Adrenal gland (tissue), 12 donors: ENCODE results near the gene HHAT. TPM values are rescaled to one million over a fixed set of nuclear protein-coding genes. Genes with fewer than 3 reads are reported as not detected.

Source experiments
- DNase-seq, 7 donors: peaks; one replicate each; pipeline ENCODE4 v3.0.0-alpha.2; 2019 to 2020
- H3K27ac ChIP-seq, 5 donors: fragments of 200-600 bp; sonication (generic) in 4 of 5; 1 replicate in 3 of 5; 2 replicates in 2 of 5; pipeline versions ENCODE4 v1.5.1 to v1.8.0; 2016 to 2020; ENCODE audit warnings: mild to moderate bottlenecking in 1 of 5
- H3K27me3 ChIP-seq: fragments of 200-600 bp; 2 replicates; pipeline ENCODE4 v1.8.0; 2021
- H3K36me3 ChIP-seq, 2 donors: fragments of 200-600 bp; replicated peaks in 1 of 2; 1 replicate in 1 of 2; 2 replicates in 1 of 2; pipeline versions ENCODE4 v1.5.1 to v1.8.0; 2018 to 2022
- H3K4me1 ChIP-seq, 2 donors: fragments of 200-600 bp; replicated peaks in 1 of 2; 1 replicate in 1 of 2; 2 replicates in 1 of 2; pipeline versions ENCODE4 v1.5.1 to v1.8.0; 2018 to 2021
- H3K4me3 ChIP-seq, 4 donors: fragments of 200-600 bp; sonication (generic) in 3 of 4; one replicate each; pipeline ENCODE4 v1.5.1; 2016 to 2018
- H3K9me3 ChIP-seq, 3 donors: fragments of 200-600 bp; sonication (generic) in 1 of 3; replicated peaks in 1 of 3; 1 replicate in 2 of 3; 2 replicates in 1 of 3; pipeline versions ENCODE4 v1.5.1 to v1.8.0; 2016 to 2021
- POLR2A ChIP-seq, 2 donors: fragments of 450-650 bp; IDR thresholded peaks; one replicate each; pipeline ENCODE4 v1.6.1; 2017; ENCODE audit warnings: antibody characterized with exemption in 2 of 2, mild to moderate bottlenecking in 2 of 2, moderate library complexity in 1 of 2
- WGBS, 4 donors: extraction: QIAGEN DNeasy Blood & Tissue Kit in 2 of 4; methylation state at CpG; one replicate each; pipeline versions ENCODE4 v1.1.5 to v1.1.7; 2013 to 2017; 5-methylcytosine and 5-hydroxymethylcytosine counted together
- intact Hi-C, 2 donors: fragments of 100-400 bp; cut with DNase I; formaldehyde crosslinking; loops; one replicate each; pipeline versions ENCODE4 v1.14.1 to v1.15.0; 2022 to 2023
- polyA plus RNA-seq, 3 donors: library from polyadenylated mRNA; stranded (reverse); fragments of 200-250 nt in 2 of 3; fragments of 350-450 nt in 1 of 3; fragmentation: Illumina TruSeq in 1 of 3; extraction: RNeasy Lipid Tissue Mini Kit (QIAGEN cat#74804) in 1 of 3; gene quantifications; one replicate each; pipeline ENCODE4 v1.2.3, GENCODE V29; 2013 to 2014
- total RNA-seq, 9 donors: library from RNA; depleted of rRNA in 4 of 9; stranded (reverse); fragments of >200 nt in 4 of 9; fragments of 120-200 nt in 1 of 9; fragmentation: NEBNext Ultra II Directional in 1 of 9; extraction: Animal tissue kit (Norgen Biotek cat#: 25700) in 1 of 9; gene quantifications; one replicate each; pipeline versions ENCODE4 v1.1.0 to v1.2.4, GENCODE V29; 2013 to 2023
- TF ChIP-seq, protein P1 (sequence below), 6 experiments: fragments of 450-650 bp in 4 of 6; fragments of 200-600 bp in 2 of 6; sonication (generic) in 1 of 6; IDR thresholded peaks; 1 replicate in 5 of 6; 2 replicates in 1 of 6; pipeline versions ENCODE4 v1.5.1 to v1.8.0; 2016 to 2021; ENCODE audit warnings: antibody characterized with exemption in 6 of 6, mild to moderate bottlenecking in 2 of 6, moderate library complexity in 1 of 6
- donor health status: healthy with polysubstance abuse.
- donor health status: Bipolar disorder and iron deficiency.
- donor health status: DM: yes; HTN: yes; CAD: no.
- donor health status: DM: no; HTN: no; CAD: no.
- donor health status: DM: no; HTN: no; CAD: no.
- donor health status: DM: yes; HTN: yes; CAD: no.

The HHAT gene
- total and polyA plus RNA-seq, 12 donors, result 3.1 to 26.7 (median 12.3) TPM

GRCh38 chr1:210652329-210652954 lies 323.7 kb downstream of the HHAT start:
- WGBS, 4 donors, result 85 to 94% (median 89%) methylated on average over 6 to 7 of the region's 7 CpGs
- DNase-seq, result no peak
- Histone ChIP-seq H3K4me3 (no peak overlapping the region), H3K9me3 (no peaks in the 10 kb centered on the region), H3K27me3 (no peaks in the 10 kb centered on the region), H3K27ac (no peak overlapping the region), H3K4me1 (no peaks in the 10 kb centered on the region), H3K36me3 (no peaks in the 10 kb centered on the region)
- TF ChIP-seq POLR2A (IDR thresholded peaks at IDR 0.05), result no peak
- intact Hi-C loops, result no loop called here

GRCh38 chr1:210653771-210654170 lies 325.1 kb downstream of the HHAT start:
- 51 to 62% (median 56%) methylated on average over 6 of the region's 6 CpGs for WGBS, 4 donors
- no peak for TF ChIP-seq POLR2A (IDR thresholded peaks at IDR 0.05)
- TF ChIP-seq, protein P1, sequence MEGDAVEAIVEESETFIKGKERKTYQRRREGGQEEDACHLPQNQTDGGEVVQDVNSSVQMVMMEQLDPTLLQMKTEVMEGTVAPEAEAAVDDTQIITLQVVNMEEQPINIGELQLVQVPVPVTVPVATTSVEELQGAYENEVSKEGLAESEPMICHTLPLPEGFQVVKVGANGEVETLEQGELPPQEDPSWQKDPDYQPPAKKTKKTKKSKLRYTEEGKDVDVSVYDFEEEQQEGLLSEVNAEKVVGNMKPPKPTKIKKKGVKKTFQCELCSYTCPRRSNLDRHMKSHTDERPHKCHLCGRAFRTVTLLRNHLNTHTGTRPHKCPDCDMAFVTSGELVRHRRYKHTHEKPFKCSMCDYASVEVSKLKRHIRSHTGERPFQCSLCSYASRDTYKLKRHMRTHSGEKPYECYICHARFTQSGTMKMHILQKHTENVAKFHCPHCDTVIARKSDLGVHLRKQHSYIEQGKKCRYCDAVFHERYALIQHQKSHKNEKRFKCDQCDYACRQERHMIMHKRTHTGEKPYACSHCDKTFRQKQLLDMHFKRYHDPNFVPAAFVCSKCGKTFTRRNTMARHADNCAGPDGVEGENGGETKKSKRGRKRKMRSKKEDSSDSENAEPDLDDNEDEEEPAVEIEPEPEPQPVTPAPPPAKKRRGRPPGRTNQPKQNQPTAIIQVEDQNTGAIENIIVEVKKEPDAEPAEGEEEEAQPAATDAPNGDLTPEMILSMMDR (IDR thresholded peaks at IDR 0.05), result no peak
- no peaks in the 10 kb centered on the region for H3K27me3 ChIP-seq
- H3K9me3 ChIP-seq, result no peaks in the 10 kb centered on the region
- intact Hi-C loops, result no loop called here
- H3K4me1 ChIP-seq, result no peaks in the 10 kb centered on the region
- no peak overlapping the region for H3K4me3 ChIP-seq
- H3K27ac ChIP-seq, result no peak overlapping the region
- no peaks in the 10 kb centered on the region for H3K36me3 ChIP-seq
- DNase-seq, result no peak

GRCh38 chr1:210654176-210654981 lies 325.7 kb downstream of the HHAT start:
- intact Hi-C loops, result no loop called here

DNA sequence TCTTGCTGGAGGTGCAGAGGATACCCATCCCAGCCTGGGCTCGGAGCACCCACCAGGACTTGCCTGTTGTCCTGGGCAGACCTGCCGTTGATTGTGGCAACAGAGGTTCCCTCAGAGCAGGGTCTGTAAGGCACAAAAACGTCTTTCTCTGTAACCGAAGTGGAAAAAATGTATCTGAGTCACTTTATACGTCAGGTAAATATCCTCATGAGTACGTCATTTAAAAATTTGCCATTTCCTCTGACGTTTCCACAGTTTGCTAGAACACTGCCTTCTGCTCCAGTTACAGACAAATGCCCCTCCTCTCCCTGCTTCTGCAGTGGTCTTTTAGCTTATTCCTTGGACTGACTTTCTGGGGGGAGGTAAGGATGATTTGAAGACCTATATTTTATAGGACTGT lies 326.8 kb downstream of the HHAT start:
- 81 to 85% (median 83%) methylated on average over 7 of the region's 7 CpGs for WGBS, 4 donors
- no peak for DNase-seq
- Histone ChIP-seq H3K4me1 (no peaks in the 10 kb centered on the region), H3K27ac (no peak overlapping the region), H3K4me3 (no peak overlapping the region), H3K27me3 (no peaks in the 10 kb centered on the region), H3K9me3 (no peaks in the 10 kb centered on the region), H3K36me3 (no peaks in the 10 kb centered on the region)
- TF ChIP-seq, protein P1 (IDR thresholded peaks at IDR 0.05), result no peak
- no peak for TF ChIP-seq POLR2A (IDR thresholded peaks at IDR 0.05)
- intact Hi-C loops, result no loop called here

More at GRCh38 chr1:210654176-210654981, 325.7 kb downstream of the HHAT start:
- no peaks in the 10 kb centered on the region for H3K27me3 ChIP-seq
- TF ChIP-seq, protein P1 (IDR thresholded peaks at IDR 0.05), result no peak
- no peak for TF ChIP-seq POLR2A (IDR thresholded peaks at IDR 0.05)
- 88 to 89% (median 88%) methylated on average over 7 of the region's 7 CpGs for WGBS, 4 donors
- H3K4me1 ChIP-seq, result no peaks in the 10 kb centered on the region
- no peak overlapping the region for H3K4me3 ChIP-seq
- no peak overlapping the region for H3K27ac ChIP-seq
- DNase-seq, result no peak
- H3K9me3 ChIP-seq, result no peaks in the 10 kb centered on the region
- H3K36me3 ChIP-seq, result no peaks in the 10 kb centered on the region
